Hematopoietic multipotent progenitor cell treated with erythropoietin and hydrocortisone succinate and interleukin-3 and kit ligand, for 6 days (in vitro differentiated cells): Measurements from ENCODE around the gene ERVK3-1.
A peak's percentile ranks its signal among the peaks of the same experiment; 100 is the strongest.
"Not testable (repeated sequence)": the region's sequence is repeated elsewhere in the genome, so short reads cannot be mapped to it uniquely, and the experiment has no call there.

Experiments used
- DNase-seq: peaks from one replicate; pipeline ENCODE4 v3.0.0-alpha.2; 2015

The ERVK3-1 gene

GRCh38 chr19:58346961-58347929 is 42.1 kb downstream of the ERVK3-1 start:
- DNase-seq: peak; percentile 58

GRCh38 chr19:58348080-58348479 is 42.9 kb downstream of the ERVK3-1 start:
- DNase-seq: not testable (repeated sequence)

DNA sequence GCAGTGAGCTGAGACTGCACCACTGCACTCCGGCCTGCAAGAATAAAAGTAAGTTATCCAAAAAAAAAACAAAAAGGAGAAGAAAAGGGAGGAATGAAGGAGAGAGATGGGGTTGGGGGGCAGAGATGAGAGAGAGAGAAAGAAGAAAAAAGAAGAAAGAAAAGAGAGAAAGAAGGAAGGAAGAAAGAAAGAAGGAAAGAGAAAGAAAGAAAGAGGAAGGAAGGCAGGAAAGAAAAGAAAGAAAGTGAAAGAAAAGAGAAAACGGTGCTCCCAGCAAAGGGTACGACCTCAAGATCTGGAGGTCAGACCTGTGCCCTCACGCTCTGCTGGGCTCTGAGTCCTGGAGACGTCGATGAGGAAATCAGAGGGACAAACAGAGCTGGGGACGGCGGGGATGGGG is 44.4 kb downstream of the ERVK3-1 start:
- DNase-seq: no peak

- DNase-seq: no peak
Observed at GRCh38 chr19:58350001-58350861, 45.1 kb downstream of the ERVK3-1 start.

GRCh38 chr19:58350871-58351557 is 45.8 kb downstream of the ERVK3-1 start:
- DNase-seq: no peak

- DNase-seq: no peak
Observed at GRCh38 chr19:58351558-58351878, 46.3 kb downstream of the ERVK3-1 start.

GRCh38 chr19:58351990-58352755 is 47.0 kb downstream of the ERVK3-1 start:
- DNase-seq: no peak

DNA sequence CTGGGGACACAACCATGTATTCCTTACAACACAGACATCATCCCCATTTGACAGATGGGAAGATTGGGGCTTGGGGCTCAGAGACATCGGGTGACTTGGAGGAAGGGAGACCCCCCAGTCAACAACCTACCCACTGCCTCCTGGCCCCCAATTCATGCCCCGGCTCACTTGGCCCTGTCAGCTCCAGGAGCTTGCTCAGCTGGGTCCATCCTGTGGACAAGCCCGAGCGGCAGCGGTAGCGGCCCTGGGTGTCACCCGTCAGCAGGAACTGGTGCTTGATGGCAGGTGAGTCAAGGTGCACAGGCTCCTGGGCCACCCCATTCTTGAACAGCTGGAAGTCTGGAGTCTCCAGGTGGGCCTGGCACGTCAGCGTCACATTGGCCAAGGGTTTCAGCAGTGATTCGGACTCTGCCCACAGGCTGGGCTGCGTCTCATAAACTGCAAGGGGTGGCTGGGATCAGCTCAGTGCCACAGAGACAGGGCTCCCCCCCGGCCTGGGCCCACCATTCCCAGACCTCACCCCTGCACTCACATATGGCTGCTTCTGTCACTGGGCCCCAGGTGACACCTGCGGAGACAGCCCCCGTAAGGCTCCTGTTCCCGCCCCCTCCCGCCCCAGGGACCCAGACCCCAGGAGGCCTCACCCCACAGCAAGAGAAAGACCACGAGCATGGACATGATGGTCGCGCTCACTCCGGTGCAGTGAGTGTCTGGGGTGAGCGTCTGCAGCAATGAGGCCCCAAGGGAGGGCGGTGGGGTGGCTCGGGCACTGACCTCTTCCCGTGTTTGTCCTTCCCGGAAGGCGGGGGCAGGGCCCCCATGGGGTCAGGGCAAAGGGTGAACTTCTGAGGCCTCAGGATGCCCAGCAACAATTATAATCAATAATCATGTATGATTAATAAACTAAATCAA is 47.8 kb downstream of the ERVK3-1 start, which contains the start of gene A1BG:
Gene A1BG (minus strand): TSS at position 733 of the 912 bp plus-strand sequence. CDS start 55 bp downstream, at position 678.
- DNase-seq: no peak

DNA sequence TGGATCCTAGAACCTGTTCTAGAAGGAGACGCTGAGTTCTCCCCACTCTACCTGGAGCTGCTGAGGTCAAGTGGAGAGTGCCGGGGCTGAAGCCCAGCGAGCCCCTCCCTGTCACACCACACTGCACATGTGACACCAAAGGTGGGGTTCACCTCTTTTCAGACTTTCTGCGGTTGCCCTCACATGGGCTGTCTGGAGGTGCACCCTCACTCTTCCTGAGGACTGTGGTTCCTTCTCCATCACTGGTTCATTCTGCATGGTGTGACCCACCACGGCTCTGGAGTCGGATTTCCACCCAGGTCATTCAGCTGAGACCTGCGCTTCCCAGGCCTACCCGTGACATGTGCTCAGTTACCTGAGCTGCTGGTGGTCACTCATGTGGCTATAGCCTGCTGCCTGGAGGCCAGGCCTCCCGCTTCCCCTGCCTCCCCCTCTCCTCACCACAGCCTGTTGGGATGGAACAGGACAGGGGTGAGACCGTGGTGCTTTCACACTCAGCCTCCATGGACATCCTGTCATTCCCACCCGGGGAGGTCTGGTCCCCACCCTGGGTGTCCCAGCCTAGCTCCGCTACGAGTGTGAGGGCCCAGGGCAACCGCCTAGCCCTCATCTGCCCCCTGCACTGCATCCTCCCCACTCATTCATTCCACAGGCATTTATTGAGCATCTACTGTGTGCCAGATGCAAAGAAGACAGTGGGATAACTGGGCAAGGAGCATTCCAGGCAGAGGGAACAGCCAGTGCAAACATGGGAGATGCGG is 48.7 kb downstream of the ERVK3-1 start:
- no peak for DNase-seq

- DNase-seq: no peak
Observed at GRCh38 chr19:58354478-58355030, 49.4 kb downstream of the ERVK3-1 start.

- DNase-seq: no peak
Observed at GRCh38 chr19:58355215-58355796, 50.1 kb downstream of the ERVK3-1 start.

DNA sequence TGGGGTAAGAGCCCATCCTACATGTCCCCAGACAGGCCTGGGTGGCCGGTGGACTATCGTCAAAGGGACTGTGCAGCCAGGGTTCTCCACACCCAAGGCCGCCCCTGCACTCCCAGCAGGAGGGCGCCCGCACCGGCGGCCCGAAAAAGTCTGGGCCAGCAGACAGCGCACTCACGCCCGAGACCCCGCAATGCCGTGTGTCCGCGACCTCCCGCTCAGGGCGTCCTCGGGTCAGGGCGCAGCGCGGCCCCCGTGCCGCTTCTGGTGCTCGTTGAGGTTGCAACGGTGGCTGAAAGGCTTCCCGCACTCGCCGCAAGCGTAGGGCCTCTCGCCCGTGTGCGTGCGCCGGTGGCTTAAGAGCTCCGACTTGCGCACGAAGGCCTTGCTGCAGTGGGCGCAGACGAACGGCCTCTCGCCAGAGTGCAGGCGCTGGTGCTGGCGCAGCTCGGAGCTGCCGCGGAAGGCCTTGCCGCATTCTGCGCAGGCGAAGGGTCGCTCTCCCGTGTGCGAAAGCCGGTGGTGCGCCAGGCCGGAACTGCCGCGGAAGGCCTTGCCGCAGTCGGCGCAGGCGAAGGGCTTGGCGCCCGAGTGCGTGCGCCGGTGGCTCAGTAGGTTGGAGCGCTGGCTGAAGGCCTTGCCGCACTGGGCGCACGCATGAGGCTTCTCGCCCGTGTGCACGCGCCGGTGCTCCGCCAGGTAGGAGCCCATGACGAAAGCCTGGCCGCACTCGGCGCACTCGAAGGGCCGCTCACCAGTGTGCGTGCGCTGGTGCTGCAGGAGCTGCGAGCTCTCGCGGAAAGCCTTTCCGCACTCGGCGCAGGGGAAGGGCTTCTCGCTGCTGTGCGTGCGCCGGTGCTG is 51.0 kb downstream of the ERVK3-1 start:
- peak; percentile 55 for DNase-seq

DNA sequence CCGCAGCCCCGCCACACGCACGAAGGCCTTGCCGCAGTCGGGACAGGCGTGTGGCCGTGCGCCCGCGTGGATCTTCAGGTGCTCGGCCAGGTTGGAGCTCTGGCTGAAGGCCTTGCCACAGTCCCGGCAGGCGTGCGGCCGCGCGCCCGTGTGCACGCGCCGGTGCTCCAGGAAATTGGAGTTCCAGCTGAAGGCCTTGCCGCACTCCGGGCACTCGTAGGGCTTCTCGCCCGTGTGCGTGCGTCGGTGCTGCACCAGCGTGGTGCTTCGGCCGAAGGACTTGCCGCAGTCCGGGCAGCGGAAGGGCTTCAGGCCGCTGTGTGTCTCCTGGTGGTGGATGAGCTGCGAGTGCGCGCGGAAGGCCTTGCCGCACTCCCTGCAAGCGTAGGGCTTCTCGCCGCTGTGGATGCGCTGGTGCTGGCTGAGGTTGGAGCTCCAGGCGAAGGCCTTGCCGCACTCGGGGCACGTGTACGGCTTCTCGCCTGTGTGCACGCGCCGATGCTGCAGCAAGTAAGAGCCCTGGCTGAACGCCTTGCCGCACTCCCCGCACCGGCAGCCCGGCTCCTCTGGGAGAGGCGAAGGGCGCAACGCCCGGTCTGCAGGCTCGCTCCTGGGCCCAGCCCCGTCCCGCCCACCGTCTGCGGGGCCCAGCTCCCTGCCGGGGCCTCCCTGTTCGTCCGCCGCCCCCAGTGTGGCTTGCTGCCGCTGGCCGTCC is 51.7 kb downstream of the ERVK3-1 start:
- no peak for DNase-seq

DNA sequence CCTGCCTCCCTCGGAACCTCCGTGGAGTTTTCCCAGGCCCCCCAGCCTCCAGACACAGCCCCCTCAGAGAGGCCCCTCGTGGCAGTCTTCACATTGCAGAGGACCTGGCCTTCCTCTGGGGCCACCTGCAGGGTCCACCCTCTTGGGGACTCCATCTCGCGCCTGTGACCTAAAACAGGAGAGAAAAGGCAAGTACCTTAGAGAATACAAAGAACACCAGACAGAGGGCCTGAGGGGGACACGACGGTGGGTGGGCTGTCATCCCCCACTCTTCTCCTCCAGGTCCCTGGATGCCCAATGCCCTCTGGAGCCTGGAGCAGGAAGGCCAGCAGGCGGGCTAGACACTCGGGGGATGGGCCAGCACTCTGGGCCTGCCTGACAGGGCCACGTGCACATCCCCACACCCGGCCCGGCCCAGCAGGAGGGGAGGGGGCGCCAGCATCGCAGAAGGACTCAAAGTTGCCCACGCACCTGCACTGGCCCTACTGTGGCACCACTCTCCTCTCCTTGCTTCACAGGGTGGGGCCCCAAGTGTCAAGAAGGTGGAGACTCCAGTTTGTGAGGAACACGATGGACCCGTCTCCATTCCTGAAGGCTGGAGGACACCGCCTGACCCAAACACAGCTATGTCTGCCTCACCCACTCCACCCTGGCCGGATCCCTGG is 52.4 kb downstream of the ERVK3-1 start:
- no peak for DNase-seq

- peak; percentile 79 for DNase-seq
Observed at GRCh38 chr19:58361900-58362271, 56.7 kb downstream of the ERVK3-1 start.

GRCh38 chr19:58362272-58362994 is 57.3 kb downstream of the ERVK3-1 start, which contains the start of gene ZNF497:
Gene ZNF497 (minus strand): TSS chr19:58362751. CDS start chr19:58357635, 5,116 bp downstream.
- peak; percentile 98 for DNase-seq

DNA sequence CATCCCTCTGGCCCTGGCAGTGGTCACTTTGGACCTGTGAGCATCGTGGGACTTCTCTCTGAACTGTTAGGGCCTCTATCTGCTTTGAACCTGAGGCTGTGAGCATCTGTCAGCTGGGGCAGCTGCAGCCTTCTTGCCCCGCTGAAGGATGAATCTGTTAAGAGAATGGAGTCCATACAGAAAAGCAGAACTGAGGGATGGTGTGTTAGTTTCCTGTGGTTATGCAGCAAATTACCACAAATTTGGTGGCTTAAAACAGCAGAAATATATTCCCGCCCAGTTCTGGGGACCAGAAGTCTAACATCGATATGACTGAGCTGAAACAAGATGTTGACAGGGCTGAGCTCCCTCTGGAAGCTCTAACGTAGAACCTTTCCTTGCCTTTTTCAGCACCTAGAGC is 59.0 kb downstream of the ERVK3-1 start:
- DNase-seq: peak; percentile 82
